Activated CD4-positive, alpha-beta T cell treated with anti-CD3 and anti-CD28 coated beads, Interleukin-2, amount 10 ng/mL, durations not matched to agents 24 days and 14 days (primary cell): ENCODE data around the gene YLPM1. TPM values are rescaled to one million over a fixed set of nuclear protein-coding genes. Genes with fewer than 3 reads are reported as not detected.
"Not testable (repeated sequence)": the region's sequence is repeated elsewhere in the genome, so short reads cannot be mapped to it uniquely, and the experiment has no call there.

Experiments used
- DNase-seq: peaks from one replicate; pipeline ENCODE4 v3.0.0; 2022
- H3K27ac Mint-ChIP-seq: one replicate; pipeline ENCODE4 v1.8.0; 2022; ENCODE audit warnings: mild to moderate bottlenecking, mixed read lengths
- H3K27me3 Mint-ChIP-seq: one replicate; pipeline ENCODE4 v1.8.0; 2022; ENCODE audit warnings: mixed read lengths
- H3K36me3 Mint-ChIP-seq: one replicate; pipeline ENCODE4 v1.8.0; 2022; ENCODE audit warnings: low read depth, mild to moderate bottlenecking, mixed read lengths
- H3K4me1 Mint-ChIP-seq: one replicate; pipeline ENCODE4 v1.8.0; 2021; ENCODE audit warnings: mixed read lengths
- H3K4me3 Mint-ChIP-seq: one replicate; pipeline ENCODE4 v1.8.0; 2022; ENCODE audit warnings: mild to moderate bottlenecking, moderate library complexity, mixed read lengths
- H3K9me3 Mint-ChIP-seq: one replicate; pipeline ENCODE4 v1.8.0; 2021; ENCODE audit warnings: mixed read lengths
- intact Hi-C: fragments of 100-400 bp; cut with micrococcal nuclease; formaldehyde crosslinking; loops from one replicate; pipeline ENCODE4 v1.15.1; 2023
- total RNA-seq: library from RNA; stranded (reverse); gene quantifications from 2 replicates; pipeline ENCODE4 v1.2.3, GENCODE V29; 2022

The YLPM1 gene
- total RNA-seq, 1 donor from 2014 or later, result 66.7 TPM

GRCh38 chr14:74756326-74756725, 6.8 kb upstream of the YLPM1 start:
- no peak overlapping the region for H3K27ac Mint-ChIP-seq
- peaks cover 4% of the 10 kb centered on the region for H3K36me3 Mint-ChIP-seq
- no peaks in the 10 kb centered on the region for H3K4me1 Mint-ChIP-seq
- peaks cover 15% of the 10 kb centered on the region for H3K9me3 Mint-ChIP-seq
- H3K27me3 Mint-ChIP-seq, result no peaks in the 10 kb centered on the region
- intact Hi-C loops, result no loop called here
- H3K4me3 Mint-ChIP-seq, result no peak overlapping the region
- no peak for DNase-seq

- H3K36me3 Mint-ChIP-seq, H3K4me1 Mint-ChIP-seq, DNase-seq, H3K27me3 Mint-ChIP-seq, H3K4me3 Mint-ChIP-seq, H3K27ac Mint-ChIP-seq, H3K9me3 Mint-ChIP-seq, intact Hi-C loops: not testable (repeated sequence)
Measured at GRCh38 chr14:74758505-74758904, 4.6 kb upstream of the YLPM1 start.

- peaks cover 30% of the 10 kb centered on the region for H3K36me3 Mint-ChIP-seq
- H3K4me1 Mint-ChIP-seq, result peaks cover 45% of the 10 kb centered on the region
- peaks cover 5% of the 10 kb centered on the region for H3K9me3 Mint-ChIP-seq
- peak overlapping the region; percentile 98 for H3K27ac Mint-ChIP-seq
- peak; percentile 72 for DNase-seq
- intact Hi-C loops, result loop anchor here (1.0 to 5.0 kb wide), 5 partner anchors 29 to 462 kb away; partner anchors contain the start of genes ABCD4, AREL1 and FCF1
- peak overlapping the region; percentile 100 for H3K4me3 Mint-ChIP-seq
- H3K27me3 Mint-ChIP-seq, result no peaks in the 10 kb centered on the region
Measured at GRCh38 chr14:74763803-74764531, 851 bp downstream of the YLPM1 start.

- Mint-ChIP-seq H3K4me1 (peaks cover 48% of the 10 kb centered on the region), H3K27me3 (no peaks in the 10 kb centered on the region), H3K9me3 (peaks cover 5% of the 10 kb centered on the region), H3K4me3 (peak overlapping the region; percentile 100), H3K27ac (peak overlapping the region; percentile 4), H3K36me3 (peaks cover 34% of the 10 kb centered on the region)
- intact Hi-C loops, result loop anchor here (2.0 kb wide), 2 partner anchors 73 to 157 kb away; no protein-coding TSS in a partner anchor
- DNase-seq, result peak; percentile 72
Measured at GRCh38 chr14:74765721-74766120, 2.6 kb downstream of the YLPM1 start.

- Mint-ChIP-seq H3K36me3 (peaks cover 35% of the 10 kb centered on the region), H3K4me3 (no peak overlapping the region), H3K9me3 (no peaks in the 10 kb centered on the region), H3K4me1 (peaks cover 33% of the 10 kb centered on the region), H3K27me3 (no peaks in the 10 kb centered on the region), H3K27ac (no peak overlapping the region)
- intact Hi-C loops, result no loop called here
- no peak for DNase-seq
Measured at GRCh38 chr14:74771399-74771798, 8.3 kb downstream of the YLPM1 start.

- Mint-ChIP-seq H3K4me3 (no peak overlapping the region), H3K27me3 (no peaks in the 10 kb centered on the region), H3K36me3 (peaks cover 55% of the 10 kb centered on the region), H3K27ac (no peak overlapping the region), H3K4me1 (peaks cover 17% of the 10 kb centered on the region), H3K9me3 (no peaks in the 10 kb centered on the region)
- DNase-seq, result no peak
- intact Hi-C loops, result no loop called here
Measured at GRCh38 chr14:74784634-74785033, 21.5 kb downstream of the YLPM1 start.

- H3K9me3 Mint-ChIP-seq, result no peaks in the 10 kb centered on the region
- H3K27ac Mint-ChIP-seq, result no peak overlapping the region
- peaks cover 17% of the 10 kb centered on the region for H3K4me1 Mint-ChIP-seq
- no peak for DNase-seq
- intact Hi-C loops, result no loop called here
- peaks cover 55% of the 10 kb centered on the region for H3K36me3 Mint-ChIP-seq
- no peak overlapping the region for H3K4me3 Mint-ChIP-seq
- H3K27me3 Mint-ChIP-seq, result no peaks in the 10 kb centered on the region
Measured at GRCh38 chr14:74785056-74785613, 22.0 kb downstream of the YLPM1 start.

- Mint-ChIP-seq H3K27me3 (no peaks in the 10 kb centered on the region), H3K27ac (no peak overlapping the region), H3K4me3 (no peak overlapping the region), H3K9me3 (no peaks in the 10 kb centered on the region), H3K4me1 (peaks cover 20% of the 10 kb centered on the region), H3K36me3 (peaks cover 43% of the 10 kb centered on the region)
- intact Hi-C loops, result no loop called here
- DNase-seq, result no peak
Measured at GRCh38 chr14:74786796-74787315, 23.7 kb downstream of the YLPM1 start.

- H3K9me3 Mint-ChIP-seq, result no peaks in the 10 kb centered on the region
- H3K27ac Mint-ChIP-seq, result peak overlapping the region; percentile 84
- intact Hi-C loops, result loop anchor here (2.0 kb wide), 1 partner anchor 30 kb away; the partner anchor contains the start of gene YLPM1
- peak overlapping the region; percentile 80 for H3K4me3 Mint-ChIP-seq
- peaks cover 39% of the 10 kb centered on the region for H3K4me1 Mint-ChIP-seq
- peaks cover 32% of the 10 kb centered on the region for H3K36me3 Mint-ChIP-seq
- H3K27me3 Mint-ChIP-seq, result no peaks in the 10 kb centered on the region
- peak; percentile 73 for DNase-seq
Measured at GRCh38 chr14:74792249-74793039, 29.3 kb downstream of the YLPM1 start.

GRCh38 chr14:74793506-74794155, 30.5 kb downstream of the YLPM1 start:
- intact Hi-C loops, result loop anchor here (2.0 kb wide), 1 partner anchor 31 kb away; the partner anchor contains the start of gene YLPM1
- Mint-ChIP-seq H3K27me3 (no peaks in the 10 kb centered on the region), H3K36me3 (peaks cover 35% of the 10 kb centered on the region), H3K4me3 (peak overlapping the region; percentile 80), H3K9me3 (no peaks in the 10 kb centered on the region), H3K27ac (peak overlapping the region; percentile 84), H3K4me1 (peaks cover 39% of the 10 kb centered on the region)
- DNase-seq, result peak; percentile 75

GRCh38 chr14:74794947-74795346, 31.8 kb downstream of the YLPM1 start:
- Mint-ChIP-seq H3K27ac (no peak overlapping the region), H3K9me3 (no peaks in the 10 kb centered on the region), H3K4me3 (no peak overlapping the region), H3K27me3 (no peaks in the 10 kb centered on the region), H3K36me3 (peaks cover 42% of the 10 kb centered on the region), H3K4me1 (peaks cover 39% of the 10 kb centered on the region)
- no peak for DNase-seq
- intact Hi-C loops, result no loop called here

GRCh38 chr14:74799765-74800164, 36.6 kb downstream of the YLPM1 start:
- H3K4me1 Mint-ChIP-seq, result peaks cover 9% of the 10 kb centered on the region
- no peaks in the 10 kb centered on the region for H3K9me3 Mint-ChIP-seq
- no peak for DNase-seq
- intact Hi-C loops, result no loop called here
- H3K27ac Mint-ChIP-seq, result peak overlapping the region; percentile 23
- no peak overlapping the region for H3K4me3 Mint-ChIP-seq
- H3K27me3 Mint-ChIP-seq, result no peaks in the 10 kb centered on the region
- peaks cover 43% of the 10 kb centered on the region for H3K36me3 Mint-ChIP-seq

GRCh38 chr14:74800780-74801179, 37.7 kb downstream of the YLPM1 start:
- DNase-seq, result no peak
- no peaks in the 10 kb centered on the region for H3K27me3 Mint-ChIP-seq
- no peak overlapping the region for H3K4me3 Mint-ChIP-seq
- peaks cover 4% of the 10 kb centered on the region for H3K4me1 Mint-ChIP-seq
- peaks cover 38% of the 10 kb centered on the region for H3K36me3 Mint-ChIP-seq
- H3K9me3 Mint-ChIP-seq, result no peaks in the 10 kb centered on the region
- no peak overlapping the region for H3K27ac Mint-ChIP-seq
- intact Hi-C loops, result no loop called here
